GM18868 (cell line): ENCODE results near the gene LMX1A.

Experiments
- ATAC-seq: cut with Tn5 transposase; IDR thresholded peaks from one replicate; pipeline ENCODE4 v1.9.1; 2021; ENCODE audit warnings: mild to moderate bottlenecking, moderate library complexity; ENCODE audit not compliant: unreplicated experiment

Gene LMX1A

GRCh38 chr1:165281207-165281901 lies 75.2 kb downstream of the LMX1A start:
- no peak for ATAC-seq

- ATAC-seq = no peak
Measured at GRCh38 chr1:165279882-165280281, 76.6 kb downstream of the LMX1A start.

GRCh38 chr1:165276314-165276713 lies 80.2 kb downstream of the LMX1A start:
- no peak for ATAC-seq

GRCh38 chr1:165265196-165265838 lies 91.2 kb downstream of the LMX1A start:
- no peak for ATAC-seq

- no peak for ATAC-seq
Measured at GRCh38 chr1:165259706-165260428, 96.6 kb downstream of the LMX1A start.

GRCh38 chr1:165259236-165259635 lies 97.3 kb downstream of the LMX1A start:
- ATAC-seq = no peak

- ATAC-seq = peak; percentile 81
Measured at GRCh38 chr1:165257969-165258459, 98.5 kb downstream of the LMX1A start.

GRCh38 chr1:165254896-165255625 lies 101.5 kb downstream of the LMX1A start:
- no peak for ATAC-seq

GRCh38 chr1:165254376-165254775 lies 102.1 kb downstream of the LMX1A start:
- ATAC-seq = no peak

- ATAC-seq = no peak
Measured at GRCh38 chr1:165253818-165254254, 102.7 kb downstream of the LMX1A start.

- no peak for ATAC-seq
Measured at GRCh38 chr1:165248969-165249571, 107.4 kb downstream of the LMX1A start.

GRCh38 chr1:165241952-165242351 lies 114.6 kb downstream of the LMX1A start:
- ATAC-seq = no peak

GRCh38 chr1:165241321-165241720 lies 115.2 kb downstream of the LMX1A start:
- no peak for ATAC-seq

GRCh38 chr1:165240492-165240891 lies 116.0 kb downstream of the LMX1A start:
- no peak for ATAC-seq

GRCh38 chr1:165239873-165240272 lies 116.6 kb downstream of the LMX1A start:
- no peak for ATAC-seq

GRCh38 chr1:165235777-165236291 lies 120.7 kb downstream of the LMX1A start:
- ATAC-seq = peak; percentile 84

- peak; percentile 21 for ATAC-seq
Measured at GRCh38 chr1:165235155-165235776, 121.2 kb downstream of the LMX1A start.

- ATAC-seq = no peak
Measured at GRCh38 chr1:165234149-165234548, 122.4 kb downstream of the LMX1A start.

GRCh38 chr1:165228676-165229075 lies 127.8 kb downstream of the LMX1A start:
- no peak for ATAC-seq

- no peak for ATAC-seq
Measured at GRCh38 chr1:165228111-165228655, 128.3 kb downstream of the LMX1A start.
